HG03159 (cell line): ENCODE measurements around the gene KCNN4.
A peak's percentile ranks its signal among the peaks of the same experiment; 100 is the strongest.
"Not testable (repeated sequence)": the region's sequence is repeated elsewhere in the genome, so short reads cannot be mapped to it uniquely, and the experiment has no call there.

Experiments used
- ATAC-seq: cut with Tn5 transposase; IDR thresholded peaks from one replicate; pipeline ENCODE4 v1.9.1; 2021; ENCODE audit warnings: mild to moderate bottlenecking, moderate library complexity; ENCODE audit not compliant: unreplicated experiment

The KCNN4 gene

GRCh38 chr19:43780706-43781525, at the start of gene KCNN4:
TSS of gene KCNN4 (minus strand) at chr19:43780973. CDS start at chr19:43780861, 112 bp downstream.
- peak; percentile 43 for ATAC-seq

DNA sequence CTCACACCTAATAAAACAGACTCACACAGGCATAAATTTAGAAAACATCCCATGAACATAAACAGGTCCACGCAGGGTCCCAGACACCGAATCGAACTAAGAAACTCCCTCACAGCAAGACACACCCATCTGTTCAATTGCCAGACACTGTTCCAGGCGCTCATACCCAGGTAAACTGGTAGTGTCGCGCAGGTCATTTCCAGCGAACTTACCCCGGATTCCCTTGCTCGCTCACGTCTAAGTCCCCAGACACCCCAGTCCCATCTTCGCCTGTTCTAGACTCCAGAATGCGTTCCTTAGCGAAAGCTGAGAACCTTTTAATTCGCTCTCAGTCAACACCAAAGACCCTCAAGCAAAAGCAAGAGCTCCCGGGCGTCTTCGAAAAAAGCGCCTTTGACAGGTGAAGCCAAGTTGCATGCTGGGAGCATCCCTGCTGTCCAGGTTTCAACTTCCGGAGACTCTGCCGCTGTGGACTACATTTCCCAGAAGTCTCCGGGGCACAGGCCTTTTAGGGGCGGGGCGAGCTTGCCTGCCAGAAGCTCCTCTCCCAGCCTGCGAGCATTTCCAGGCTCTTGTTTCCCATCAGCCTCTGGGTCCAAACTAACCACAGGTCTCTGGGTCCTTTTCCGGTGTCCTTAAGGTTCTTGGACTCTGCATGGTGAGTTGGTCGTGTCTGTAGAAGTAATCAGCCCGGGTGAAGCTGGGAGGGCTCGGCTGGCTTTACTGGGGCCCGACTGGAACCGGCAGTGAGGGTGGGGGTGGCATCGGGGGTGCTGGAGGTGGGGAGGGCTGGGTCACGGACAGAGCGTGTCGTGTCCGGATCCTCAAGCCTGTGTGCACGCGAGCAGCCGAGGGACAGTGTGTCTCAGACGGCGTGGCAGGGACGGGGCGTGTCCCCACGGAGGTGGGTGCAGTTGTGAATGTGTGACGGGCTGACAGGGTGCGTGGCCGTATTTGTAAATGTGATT, 46.3 kb upstream of the KCNN4 start, which contains the start of gene ZNF283:
ZNF283 (plus strand) TSS at position 535 of the 968 bp plus-strand sequence. CDS start 6,184 bp downstream, outside the sequence.
- ATAC-seq, result peak; percentile 94

GRCh38 chr19:43824572-43824971, 43.8 kb upstream of the KCNN4 start:
- ATAC-seq, result not testable (repeated sequence)

- ATAC-seq, result not testable (repeated sequence)
These were observed 43.1 kb upstream of the KCNN4 start for GRCh38 chr19:43823856-43824255.

DNA sequence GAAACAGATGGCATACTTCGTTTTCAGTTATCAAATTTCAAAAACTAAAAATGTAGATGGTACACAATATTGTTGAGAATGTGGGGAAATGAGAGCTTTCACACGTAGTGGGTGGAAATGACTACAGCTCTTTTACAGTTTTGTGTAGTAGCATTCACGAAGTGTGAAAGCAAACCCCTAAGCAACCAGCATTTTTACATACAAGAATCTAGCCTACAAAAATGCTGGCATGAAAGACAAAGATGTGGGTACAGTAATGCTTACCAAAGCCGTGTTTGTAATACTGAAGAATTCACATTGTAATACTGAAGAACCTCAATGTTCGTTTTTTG, 40.1 kb upstream of the KCNN4 start:
- ATAC-seq, result no peak

DNA sequence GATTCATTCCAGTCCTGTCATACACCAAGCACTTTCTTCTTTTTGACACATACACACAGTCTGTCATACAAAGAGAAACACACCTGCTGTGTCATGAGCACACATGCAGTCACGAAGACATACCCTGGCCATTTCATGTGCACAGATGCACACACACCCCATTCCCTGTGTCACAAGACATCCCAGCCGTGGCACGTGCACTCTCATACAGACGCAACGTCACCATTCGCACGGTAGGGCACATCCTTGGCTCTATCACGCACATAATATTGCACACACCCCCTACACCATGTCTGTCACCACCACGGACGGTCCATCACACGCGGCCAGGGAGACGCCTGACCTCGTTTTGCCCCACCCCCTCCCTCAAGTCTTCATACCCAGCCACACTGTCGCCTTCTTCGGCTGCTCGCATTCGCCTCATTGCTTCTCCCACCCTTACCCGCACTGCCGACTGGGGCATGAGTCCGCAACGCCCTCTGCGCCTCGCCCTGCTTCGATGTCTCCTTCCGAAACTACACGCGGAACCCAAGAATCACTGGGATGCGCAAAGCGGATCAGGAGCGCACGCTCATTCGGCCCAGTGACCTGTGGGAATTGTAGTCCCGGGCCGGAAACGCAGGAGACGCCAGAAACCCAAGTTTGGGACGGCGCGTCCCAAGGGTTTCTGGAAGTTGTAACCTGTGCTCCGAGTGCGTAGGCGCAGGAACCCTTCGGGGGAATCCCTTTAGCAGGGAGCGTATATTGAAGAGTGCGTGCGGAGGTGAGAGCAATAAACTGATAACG, 39.5 kb upstream of the KCNN4 start:
- ATAC-seq, result no peak

DNA sequence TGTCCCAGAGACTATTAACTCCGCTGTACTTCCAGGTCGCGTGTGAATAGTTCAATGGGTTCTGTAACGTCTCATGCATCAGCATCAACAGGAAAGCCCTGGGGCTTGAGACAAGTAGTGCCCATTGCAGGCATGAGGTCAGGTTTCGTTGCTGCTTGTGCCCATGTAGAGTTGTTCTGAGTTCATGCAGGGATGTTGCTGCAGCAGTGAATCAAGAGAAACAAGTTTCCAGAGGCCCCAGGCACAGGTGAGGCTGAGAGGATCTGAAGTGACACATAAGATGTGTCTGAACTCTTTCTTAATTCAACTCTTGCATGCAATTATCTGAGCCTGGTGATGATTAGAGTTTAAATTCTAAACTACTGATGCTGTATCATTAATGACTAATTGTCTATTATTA, 37.7 kb upstream of the KCNN4 start:
- ATAC-seq, result no peak

DNA sequence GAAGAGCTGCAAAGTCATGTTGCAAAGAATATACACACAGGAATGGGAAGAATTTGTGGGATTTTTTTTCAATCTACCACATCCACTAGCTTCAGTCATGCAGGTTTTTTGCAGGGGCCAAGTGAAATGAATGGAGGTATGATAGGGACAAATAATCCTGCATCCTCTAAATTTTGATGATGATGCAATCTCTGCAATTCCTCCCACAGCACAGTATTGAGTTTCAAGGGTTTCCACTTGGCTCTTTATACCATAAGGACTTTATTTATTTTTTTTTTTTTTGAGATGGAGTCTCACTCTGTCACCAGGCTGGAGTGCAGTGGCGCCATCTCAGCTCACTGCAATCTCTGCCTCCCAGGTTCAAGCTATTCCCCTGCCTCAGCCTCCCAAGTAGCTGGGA, 36.7 kb upstream of the KCNN4 start:
- ATAC-seq, result not testable (repeated sequence)

DNA sequence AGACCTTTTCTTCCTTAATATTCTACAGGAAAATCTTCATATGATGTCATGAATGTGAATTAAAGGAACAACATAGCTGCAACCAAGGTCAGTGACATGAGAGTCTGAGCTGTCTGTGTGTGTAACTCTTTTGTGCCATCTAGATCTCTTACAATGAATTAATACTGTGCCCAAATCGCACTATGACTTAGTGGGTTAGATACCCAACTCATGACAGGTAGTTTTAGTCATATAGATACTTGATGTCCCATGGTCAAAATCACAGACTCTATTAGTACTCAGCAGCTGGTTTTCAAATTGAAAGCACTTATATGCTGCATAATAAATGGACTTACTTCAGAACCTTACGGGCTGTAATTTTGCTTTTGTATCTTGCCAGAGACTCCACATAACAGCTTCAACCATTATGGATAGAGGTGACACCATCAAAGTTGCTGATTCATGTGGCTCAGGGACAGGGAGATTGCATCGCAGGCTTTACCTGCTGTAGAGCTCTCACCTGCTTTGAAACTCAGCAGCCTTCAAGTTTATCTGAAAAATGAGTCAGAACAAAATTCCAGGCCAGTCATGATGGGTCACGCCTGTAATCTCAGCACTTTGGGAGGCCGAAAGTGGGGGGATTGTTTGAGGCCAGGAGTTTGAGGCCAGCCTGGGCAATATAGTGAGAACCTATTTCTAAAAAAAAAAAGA, 34.0 kb upstream of the KCNN4 start:
- no peak for ATAC-seq

- ATAC-seq, result no peak
These were observed 31.9 kb upstream of the KCNN4 start for GRCh38 chr19:43812688-43813087.

DNA sequence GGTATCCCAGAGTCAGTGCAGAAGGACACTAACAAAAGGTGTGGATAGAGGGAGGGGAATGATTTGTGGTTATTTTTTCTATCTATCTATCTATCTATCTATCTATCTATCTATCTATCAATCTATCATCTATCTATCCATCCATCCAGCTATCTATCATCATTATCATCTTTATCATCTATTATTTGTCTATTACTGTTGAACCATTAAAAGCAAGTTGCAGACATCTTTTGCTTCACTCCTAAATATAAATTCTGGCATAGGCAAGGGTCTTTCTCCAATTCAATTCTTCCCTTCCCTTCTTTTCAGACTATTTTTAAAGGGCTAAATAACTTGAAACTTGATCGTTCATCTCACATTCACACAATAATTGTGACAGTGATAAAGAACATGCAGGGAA, 31.5 kb upstream of the KCNN4 start:
- no peak for ATAC-seq

GRCh38 chr19:43811837-43812236, 31.1 kb upstream of the KCNN4 start:
- ATAC-seq, result no peak

DNA sequence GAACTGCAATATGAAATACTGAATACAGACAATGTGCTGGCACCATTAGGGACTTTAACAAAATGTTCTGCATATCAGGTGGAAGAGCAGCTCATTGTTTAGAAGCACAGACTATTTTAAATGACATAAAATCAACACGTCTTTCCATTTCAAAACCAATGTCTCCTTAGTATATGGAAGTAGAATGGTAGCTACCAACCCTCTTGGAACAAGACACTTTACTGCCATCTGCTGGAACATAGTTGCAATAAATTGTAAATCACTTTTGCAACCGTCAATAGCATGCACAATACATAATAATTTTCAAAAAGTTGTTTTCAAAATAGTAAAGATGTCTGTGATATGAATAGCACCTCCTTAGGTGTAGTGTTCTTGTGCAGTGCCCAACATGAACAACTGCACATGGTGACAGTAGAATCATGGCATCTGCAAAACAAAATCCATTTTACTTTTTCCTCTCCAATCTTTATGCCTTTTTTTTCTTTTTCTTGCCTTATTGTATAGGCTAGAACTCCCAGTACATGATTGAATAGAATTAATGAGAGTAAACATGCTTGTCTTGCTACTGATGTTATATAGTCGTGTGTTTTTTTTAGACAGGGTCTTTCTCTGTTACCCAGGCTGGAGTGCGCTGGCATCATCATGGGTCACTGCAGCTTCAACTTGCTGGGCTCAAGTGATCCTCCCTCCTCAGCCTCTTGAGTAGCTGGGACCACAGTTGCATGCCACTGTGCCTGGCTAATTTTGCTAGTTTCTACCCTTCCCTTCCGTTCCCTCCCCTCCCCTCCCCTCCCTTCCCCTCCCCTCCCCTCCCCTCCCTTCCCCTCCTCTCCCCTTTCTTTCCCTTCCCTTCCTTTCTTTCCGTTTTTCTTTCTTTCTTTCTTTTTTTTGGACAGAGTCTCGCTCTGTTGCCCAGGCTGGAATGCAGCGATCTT, 29.3 kb upstream of the KCNN4 start:
- ATAC-seq, result no peak

- no peak for ATAC-seq
These were observed 26.9 kb upstream of the KCNN4 start for GRCh38 chr19:43807651-43808050.

DNA sequence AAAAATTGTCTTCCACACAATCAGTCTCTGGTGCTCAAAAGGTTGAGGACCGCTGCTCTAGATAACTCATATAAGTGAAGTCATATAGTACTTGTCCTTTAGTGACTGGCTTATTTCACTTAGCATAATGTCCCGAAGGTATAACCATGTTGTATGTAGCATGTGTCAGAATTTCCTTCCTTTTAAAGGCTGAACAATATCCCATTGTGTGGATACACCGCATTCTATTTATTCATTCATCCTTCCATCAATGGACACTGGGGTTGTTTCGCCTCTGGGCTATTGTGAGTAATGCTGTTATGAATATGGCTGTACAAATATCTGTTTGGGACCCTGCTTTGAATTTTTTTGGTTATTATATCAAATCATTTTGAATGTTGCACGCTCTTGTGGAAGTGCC, 26.1 kb upstream of the KCNN4 start:
- ATAC-seq, result no peak

DNA sequence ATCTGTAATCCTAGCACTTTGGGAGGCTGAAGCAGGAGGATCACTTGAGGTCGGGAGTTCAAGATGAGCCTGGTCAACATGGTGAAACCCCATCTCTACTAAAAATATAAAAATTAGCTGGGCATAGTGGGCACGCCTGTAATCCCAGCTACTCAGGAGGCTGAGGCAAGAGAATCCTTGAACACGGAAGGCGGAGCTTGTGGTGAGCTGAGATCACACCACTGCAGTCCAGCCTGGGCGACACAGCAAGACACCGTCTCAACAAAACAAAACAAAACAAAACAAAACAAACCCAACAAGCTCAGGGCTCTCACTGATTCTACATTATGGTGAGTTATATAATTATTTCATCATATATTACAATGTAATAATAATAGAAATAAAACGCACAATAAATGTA, 25.6 kb upstream of the KCNN4 start:
- ATAC-seq, result not testable (repeated sequence)

- no peak for ATAC-seq
These were observed 23.7 kb upstream of the KCNN4 start for GRCh38 chr19:43804432-43804831.

- no peak for ATAC-seq
These were observed 21.6 kb upstream of the KCNN4 start, which contains the start of gene LYPD5 for GRCh38 chr19:43802216-43802951. TSS of gene LYPD5 (minus strand) at chr19:43802447. CDS start at chr19:43802380, 67 bp downstream.
